HepG2 (cell line): ENCODE measurements around the gene QDPR.

Experiments
- CREM ChIP-seq, 2 experiments: sonication (generic) in 1 of 2; formaldehyde crosslinking in 1 of 2; IDR thresholded peaks; 2 replicates each; pipeline versions ENCODE4 v1.4.0 to v1.6.1; 2016 to 2020; ENCODE audit warnings: antibody characterized with exemption in 1 of 2, mild to moderate bottlenecking in 1 of 2, missing genetic modification reagents in 1 of 2
- CTCF ChIP-seq: sonication (generic); formaldehyde crosslinking; IDR thresholded peaks from 2 replicates; pipeline ENCODE4 v1.5.0; 2020; ENCODE audit warnings: mild to moderate bottlenecking, missing genetic modification reagents, moderate library complexity
- KAT2B ChIP-seq: fragments of 150-350 bp; IDR thresholded peaks from 2 replicates; pipeline ENCODE4 v1.6.1; 2014; ENCODE audit warnings: low read depth, low read length, borderline replicate concordance
- NONO ChIP-seq, 2 experiments: fragments of 450-650 bp in 1 of 2; sonication (generic) in 1 of 2; formaldehyde crosslinking in 1 of 2; IDR thresholded peaks in 1 of 2; conservative IDR thresholded peaks in 1 of 2; 2 replicates each; pipeline versions ENCODE4 v1.6.1 to v1.8.0; 2017 to 2022; ENCODE audit warnings: mild to moderate bottlenecking in 1 of 2, missing genetic modification reagents in 1 of 2, moderate library complexity in 1 of 2
- REST ChIP-seq, 2 experiments: IDR thresholded peaks; 2 replicates each; pipeline ENCODE4 v1.6.1; 2011 to 2012; ENCODE audit warnings: low read length in 2 of 2, borderline replicate concordance in 1 of 2, low read depth in 1 of 2, mild to moderate bottlenecking in 1 of 2, moderate library complexity in 1 of 2
- SIN3A ChIP-seq: IDR thresholded peaks from 2 replicates; pipeline ENCODE4 v1.6.1; 2011; ENCODE audit warnings: low read depth, mild to moderate bottlenecking, control low read depth, low read length, borderline replicate concordance
- TP53 ChIP-seq: sonication (generic); formaldehyde crosslinking; conservative IDR thresholded peaks from 2 replicates; pipeline ENCODE4 v1.4.0; 2020; ENCODE audit warnings: missing genetic modification reagents
- ZNF263 ChIP-seq: sonication (generic); formaldehyde crosslinking; IDR thresholded peaks from 2 replicates; pipeline ENCODE4 v1.4.0; 2020; ENCODE audit warnings: missing genetic modification reagents
- ZNF33A ChIP-seq: sonication (generic); formaldehyde crosslinking; IDR thresholded peaks from 2 replicates; pipeline ENCODE4 v1.5.1; 2020; ENCODE audit warnings: missing genetic modification reagents, mild to moderate bottlenecking, moderate library complexity, borderline replicate concordance
- ZNF570 ChIP-seq: sonication (generic); formaldehyde crosslinking; IDR thresholded peaks from 2 replicates; pipeline ENCODE4 v1.4.0; 2020; ENCODE audit warnings: mild to moderate bottlenecking, missing genetic modification reagents, borderline replicate concordance
- ZNF629 ChIP-seq: sonication (generic); formaldehyde crosslinking; conservative IDR thresholded peaks from 2 replicates; pipeline ENCODE4 v1.5.0; 2020; ENCODE audit warnings: missing genetic modification reagents

GRCh38 chr4:17544831-17545234 lies 32.9 kb upstream of the QDPR start:
- TF ChIP-seq CTCF (CRISPR knock-in tag) (no peak), ZNF570 (CRISPR knock-in tag) (no peak), KAT2B (no peak), REST (IDR thresholded peaks at IDR 0.05; ENCODE audit: borderline replicate concordance in 1 of 2, low read depth in 1 of 2, low read length in 2 of 2) (no peak), NONO (IDR thresholded peaks at IDR 0.05) (no peak), NONO (CRISPR knock-in tag; conservative IDR thresholded peaks at IDR 0.05) (no peak), ZNF33A (CRISPR knock-in tag) (no peak), ZNF629 (CRISPR knock-in tag) (no peak), SIN3A (no peak), TP53 (no peak), CREM (IDR thresholded peaks at IDR 0.05) (no peak), CREM (CRISPR knock-in tag; IDR thresholded peaks at IDR 0.05) (no peak), ZNF263 (CRISPR knock-in tag) (no peak)
